ENCODE data around the gene BMP2K.
A peak's percentile ranks its signal among the peaks of the same experiment; 100 is the strongest.

The BMP2K gene

DNA sequence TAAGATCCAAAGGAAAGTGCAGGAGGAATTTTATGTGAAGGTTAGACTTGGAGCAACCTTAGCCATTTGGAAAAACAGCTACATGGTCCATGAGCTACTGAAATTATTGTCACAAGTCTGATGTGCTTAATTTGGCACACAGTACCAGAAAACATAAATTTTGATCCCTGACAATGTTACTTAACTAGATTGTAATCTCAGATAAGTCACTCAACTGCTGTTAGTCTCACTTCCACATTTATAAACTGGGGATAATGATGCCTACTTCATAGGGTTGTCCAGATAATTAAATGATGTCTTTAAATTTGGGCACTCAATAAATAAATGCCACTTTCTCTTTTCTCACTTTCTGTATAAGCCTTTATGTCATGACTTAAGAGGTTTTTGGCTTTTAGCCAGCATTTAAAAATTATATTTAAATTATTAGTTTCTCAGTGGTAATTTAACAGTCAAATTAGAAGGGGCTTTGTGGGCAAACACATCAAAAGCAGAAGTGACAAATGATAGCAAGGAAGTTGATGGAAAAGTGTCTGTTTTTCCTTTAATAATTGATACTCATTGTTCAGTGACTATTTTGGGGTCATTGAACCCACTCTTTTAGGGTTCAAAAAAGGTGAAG lies 104.8 kb downstream of the BMP2K start:
- no peaks in the 10 kb centered on the region for H4K20me1 ChIP-seq (ENCODE audit: control insufficient read depth, insufficient read depth, low read depth, low read length)
- H3K4me1 ChIP-seq (ENCODE audit: control insufficient read depth, low read length) = peaks cover 21% of the 10 kb centered on the region
- peak overlapping the region; percentile 50 for H3K4me3 ChIP-seq (ENCODE audit: low read length)
- no peaks in the 10 kb centered on the region for H3K79me2 ChIP-seq (ENCODE audit: control insufficient read depth, low read length)
- no peaks in the 10 kb centered on the region for H3K27me3 ChIP-seq (ENCODE audit: control insufficient read depth, low read length)
- H3F3A ChIP-seq (ENCODE audit: control insufficient read depth, insufficient read depth) = peaks cover 3% of the 10 kb centered on the region
- no peaks in the 10 kb centered on the region for H3K9me3 ChIP-seq (ENCODE audit: control insufficient read depth, insufficient read depth, low read length)
- H3K27ac ChIP-seq (ENCODE audit: low read depth, low read length) = peak overlapping the region; percentile 52
- H3K4me2 ChIP-seq (ENCODE audit: low read length) = peak overlapping the region; percentile 57
- H3K9me2 ChIP-seq (replicated peaks; ENCODE audit: control insufficient read depth, low read length) = no peaks in the 10 kb centered on the region
- H3K36me3 ChIP-seq (ENCODE audit: control insufficient read depth, low read length) = peaks cover 19% of the 10 kb centered on the region
- TF ChIP-seq CTCF (IDR thresholded peaks at IDR 0.05; ENCODE audit: low read depth, low read length, poor library complexity, severe bottlenecking) (no peak), EZH2phosphoT487 (IDR thresholded peaks at IDR 0.05; ENCODE audit: borderline replicate concordance, low read length) (no peak)

DNA sequence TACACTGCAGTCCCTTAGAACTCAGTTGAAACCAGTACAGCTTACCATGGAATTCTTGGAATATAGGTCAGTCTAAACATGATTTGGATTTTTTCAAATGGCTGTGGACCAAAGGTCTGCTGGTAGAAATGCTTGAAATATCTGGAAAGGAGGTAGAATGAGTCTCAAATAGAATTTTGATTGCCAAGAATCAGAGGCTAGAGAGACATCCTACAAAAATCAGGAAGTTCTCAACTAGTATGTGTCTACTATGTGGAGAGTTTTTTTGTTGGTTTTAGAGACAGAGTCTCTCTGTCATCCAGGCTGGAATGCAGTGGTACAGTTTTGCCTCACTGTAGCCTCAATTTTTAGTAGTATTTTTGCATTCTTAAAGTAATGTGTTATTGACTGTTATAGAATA lies 109.4 kb downstream of the BMP2K start:
- H3K27me3 ChIP-seq (ENCODE audit: control insufficient read depth, low read length) = no peaks in the 10 kb centered on the region
- H3K4me2 ChIP-seq (ENCODE audit: low read length) = no peak overlapping the region
- no peak overlapping the region for H3K4me3 ChIP-seq (ENCODE audit: low read length)
- H3K36me3 ChIP-seq (ENCODE audit: control insufficient read depth, low read length) = peaks cover 19% of the 10 kb centered on the region
- H3K4me1 ChIP-seq (ENCODE audit: control insufficient read depth, low read length) = peaks cover 21% of the 10 kb centered on the region
- H3K9me2 ChIP-seq (replicated peaks; ENCODE audit: control insufficient read depth, low read length) = no peaks in the 10 kb centered on the region
- no peak for TF ChIP-seq EZH2phosphoT487 (IDR thresholded peaks at IDR 0.05; ENCODE audit: borderline replicate concordance, low read length)
- no peak for TF ChIP-seq CTCF (IDR thresholded peaks at IDR 0.05; ENCODE audit: low read depth, low read length, poor library complexity, severe bottlenecking)
- no peak overlapping the region for H3K27ac ChIP-seq (ENCODE audit: low read depth, low read length)
- H3K79me2 ChIP-seq (ENCODE audit: control insufficient read depth, low read length) = no peaks in the 10 kb centered on the region
- H3F3A ChIP-seq (ENCODE audit: control insufficient read depth, insufficient read depth) = no peaks in the 10 kb centered on the region; the same call in 1 of the 2 replicates
- H4K20me1 ChIP-seq (ENCODE audit: control insufficient read depth, insufficient read depth, low read depth, low read length) = no peaks in the 10 kb centered on the region
- H3K9me3 ChIP-seq (ENCODE audit: control insufficient read depth, insufficient read depth, low read length) = no peaks in the 10 kb centered on the region

GRCh38 chr4:78889955-78890354 lies 113.8 kb downstream of the BMP2K start:
- Histone ChIP-seq H4K20me1 (ENCODE audit: control insufficient read depth, insufficient read depth, low read depth, low read length) (no peaks in the 10 kb centered on the region), H3K9me2 (replicated peaks; ENCODE audit: control insufficient read depth, low read length) (no peaks in the 10 kb centered on the region), H3K27ac (ENCODE audit: low read depth, low read length) (no peak overlapping the region), H3K27me3 (ENCODE audit: control insufficient read depth, low read length) (no peaks in the 10 kb centered on the region), H3K4me1 (ENCODE audit: control insufficient read depth, low read length) (peaks cover 17% of the 10 kb centered on the region), H3K36me3 (ENCODE audit: control insufficient read depth, low read length) (peaks cover 30% of the 10 kb centered on the region), H3F3A (ENCODE audit: control insufficient read depth, insufficient read depth) (no peaks in the 10 kb centered on the region), H3K9me3 (ENCODE audit: control insufficient read depth, insufficient read depth, low read length) (no peaks in the 10 kb centered on the region), H3K79me2 (ENCODE audit: control insufficient read depth, low read length) (no peaks in the 10 kb centered on the region), H3K4me3 (ENCODE audit: low read length) (no peak overlapping the region), H3K4me2 (ENCODE audit: low read length) (no peak overlapping the region)
- TF ChIP-seq CTCF (IDR thresholded peaks at IDR 0.05; ENCODE audit: low read depth, low read length, poor library complexity, severe bottlenecking) = no peak
- TF ChIP-seq EZH2phosphoT487 (IDR thresholded peaks at IDR 0.05; ENCODE audit: borderline replicate concordance, low read length) = no peak

All from DOHH2 (cell line).